Measurements from ENCODE around the gene NKIRAS2.

Gene NKIRAS2

GRCh38 chr17:42072323-42073187 lies 52.7 kb downstream of the NKIRAS2 start:
- Histone ChIP-seq H3K9me3 (ENCODE audit: control insufficient read depth, insufficient read depth, low read length) (no peaks in the 10 kb centered on the region), H3K9me2 (replicated peaks; ENCODE audit: control insufficient read depth, low read length) (no peaks in the 10 kb centered on the region), H3K4me2 (ENCODE audit: low read length) (peak overlapping the region; percentile 8; the same call in 1 of the 2 replicates), H3K27me3 (ENCODE audit: control insufficient read depth, low read length) (peaks cover 44% of the 10 kb centered on the region), H3F3A (ENCODE audit: control insufficient read depth, insufficient read depth) (no peaks in the 10 kb centered on the region), H3K27ac (ENCODE audit: low read depth, low read length) (no peak overlapping the region), H3K4me1 (ENCODE audit: control insufficient read depth, low read length) (peaks cover 9% of the 10 kb centered on the region; the same call in 1 of the 2 replicates), H4K20me1 (ENCODE audit: control insufficient read depth, insufficient read depth, low read depth, low read length) (no peaks in the 10 kb centered on the region), H3K4me3 (ENCODE audit: low read length) (no peak overlapping the region), H3K36me3 (ENCODE audit: control insufficient read depth, low read length) (no peaks in the 10 kb centered on the region), H3K79me2 (ENCODE audit: control insufficient read depth, low read length) (no peaks in the 10 kb centered on the region)
- TF ChIP-seq EZH2phosphoT487 (IDR thresholded peaks at IDR 0.05; ENCODE audit: borderline replicate concordance, low read length) = 0 out of 2 replicates have a peak, but pooled peaks have one; percentile 35
- no peak for TF ChIP-seq CTCF (IDR thresholded peaks at IDR 0.05; ENCODE audit: low read depth, low read length, poor library complexity, severe bottlenecking)
